ENCODE data around the gene CEP41.

CEP41 gene, protein sequence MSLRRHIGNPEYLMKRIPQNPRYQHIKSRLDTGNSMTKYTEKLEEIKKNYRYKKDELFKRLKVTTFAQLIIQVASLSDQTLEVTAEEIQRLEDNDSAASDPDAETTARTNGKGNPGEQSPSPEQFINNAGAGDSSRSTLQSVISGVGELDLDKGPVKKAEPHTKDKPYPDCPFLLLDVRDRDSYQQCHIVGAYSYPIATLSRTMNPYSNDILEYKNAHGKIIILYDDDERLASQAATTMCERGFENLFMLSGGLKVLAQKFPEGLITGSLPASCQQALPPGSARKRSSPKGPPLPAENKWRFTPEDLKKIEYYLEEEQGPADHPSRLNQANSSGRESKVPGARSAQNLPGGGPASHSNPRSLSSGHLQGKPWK

DNA sequence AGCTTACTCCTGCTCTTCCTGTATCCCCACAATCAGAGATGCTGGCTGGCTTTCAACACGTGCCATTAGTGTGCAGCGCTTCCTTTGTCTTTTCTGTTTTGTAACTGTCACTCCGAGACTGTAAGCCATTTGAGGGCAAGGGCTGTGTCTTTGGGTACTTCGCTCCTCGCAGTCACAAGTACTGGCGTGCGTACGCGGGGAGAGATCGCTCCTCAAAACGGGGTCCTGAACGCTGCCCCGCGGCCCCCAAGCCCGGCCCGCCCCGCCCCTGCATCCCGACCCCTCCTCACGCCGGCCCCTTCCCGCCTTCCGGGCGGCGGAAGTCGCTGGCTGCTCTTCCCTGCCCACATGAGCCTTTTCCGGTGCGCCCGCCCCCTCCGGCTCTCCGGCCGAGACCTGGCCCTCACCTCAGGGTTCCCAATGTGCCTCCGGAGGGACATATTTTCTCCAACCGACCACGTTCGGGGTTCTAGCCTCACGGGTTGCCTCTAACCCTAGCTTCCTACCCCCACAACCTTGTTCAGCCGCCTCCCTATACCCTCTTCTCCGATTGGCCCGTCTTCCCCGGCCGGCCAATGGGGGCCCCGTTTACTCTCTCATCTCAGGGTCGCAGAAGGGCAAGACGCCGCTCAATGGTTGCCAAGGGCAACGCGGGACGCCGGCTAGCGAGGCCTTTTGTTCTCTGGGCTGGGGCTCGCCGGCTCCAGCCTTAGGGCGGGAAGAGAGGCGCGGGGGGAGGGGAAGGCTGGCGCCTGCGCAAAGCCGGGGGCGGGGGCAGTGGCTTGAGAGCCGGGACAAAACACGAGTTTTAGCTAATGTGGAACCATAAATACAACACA, at the start of gene CEP41:
CEP41 (minus strand) TSS at position 490 of the 839 bp plus-strand sequence; CDS start at position 440, 50 bp downstream.
- peak; percentile 98 for DNase-seq (ENCODE audit: low spot score)

DNA sequence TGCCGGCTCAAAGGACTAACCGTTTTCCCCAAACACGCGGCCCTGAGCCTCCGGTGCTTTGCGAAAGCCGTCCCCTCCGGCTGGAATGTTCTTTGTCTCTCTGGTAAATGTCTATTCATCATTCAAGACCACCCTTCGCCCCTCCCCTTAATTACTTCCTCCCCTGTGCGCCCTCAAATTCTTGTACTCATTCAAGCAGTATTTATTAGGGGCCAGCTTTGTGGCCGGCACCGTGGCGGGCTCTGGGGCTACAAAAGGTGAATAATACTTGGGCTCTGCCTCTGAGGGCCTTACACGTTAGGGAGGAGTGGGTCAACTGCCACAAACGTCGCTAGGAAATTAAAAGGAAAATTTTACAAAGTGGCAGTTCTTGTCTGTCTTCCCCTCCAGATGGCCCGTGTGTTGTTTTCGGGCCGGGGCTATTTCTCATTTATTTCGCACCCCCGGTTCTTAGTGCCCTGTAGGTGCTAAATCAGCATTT, 49.5 kb upstream of the CEP41 start:
- DNase-seq (ENCODE audit: low spot score): peak; percentile 67

DNA sequence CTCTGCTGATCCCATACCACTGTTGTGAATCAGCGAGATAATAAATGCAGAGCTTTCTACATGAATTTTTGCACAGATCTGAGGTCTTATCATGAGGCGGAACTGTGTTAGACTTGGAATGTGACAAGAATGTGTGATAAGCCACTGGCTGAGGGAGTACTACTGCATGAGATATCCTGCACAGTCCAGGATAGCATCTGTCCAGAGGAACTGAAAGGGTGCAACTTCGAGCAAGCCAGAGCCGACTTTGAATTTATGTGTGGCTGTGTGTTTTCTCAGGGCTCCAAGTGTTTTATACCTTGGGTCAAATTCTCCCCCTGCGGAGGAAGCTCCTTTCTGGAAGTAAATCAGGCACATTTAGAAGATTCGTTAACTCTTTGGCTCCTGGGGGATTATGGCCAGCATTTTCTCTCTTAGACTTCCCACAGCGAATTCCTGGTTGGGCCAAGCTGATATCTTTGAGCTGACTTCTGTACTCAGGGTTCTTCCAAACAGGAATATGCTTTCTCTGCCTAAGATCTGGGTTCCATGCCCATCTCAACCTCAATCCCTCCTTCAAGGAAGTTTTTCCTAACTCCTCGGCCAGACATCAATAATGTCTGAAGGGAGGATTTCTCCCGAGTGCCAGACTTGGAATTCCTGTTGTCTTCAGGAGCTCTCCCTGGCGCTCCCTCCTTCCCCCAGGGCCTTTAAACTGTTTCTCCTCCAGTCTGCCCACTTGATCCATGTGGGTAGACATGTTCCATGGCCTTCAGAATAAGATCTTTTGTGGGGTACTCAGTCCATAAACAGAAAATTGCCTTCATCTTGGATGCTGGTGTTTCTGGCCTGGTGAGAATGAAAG, 48.5 kb upstream of the CEP41 start:
- peak; percentile 66 for DNase-seq (ENCODE audit: low spot score)

GRCh38 chr7:130488392-130489139, 47.8 kb upstream of the CEP41 start:
- DNase-seq (ENCODE audit: low spot score): no peak

- DNase-seq (ENCODE audit: low spot score): no peak
Observed at GRCh38 chr7:130486954-130487436, 46.2 kb upstream of the CEP41 start.

DNA sequence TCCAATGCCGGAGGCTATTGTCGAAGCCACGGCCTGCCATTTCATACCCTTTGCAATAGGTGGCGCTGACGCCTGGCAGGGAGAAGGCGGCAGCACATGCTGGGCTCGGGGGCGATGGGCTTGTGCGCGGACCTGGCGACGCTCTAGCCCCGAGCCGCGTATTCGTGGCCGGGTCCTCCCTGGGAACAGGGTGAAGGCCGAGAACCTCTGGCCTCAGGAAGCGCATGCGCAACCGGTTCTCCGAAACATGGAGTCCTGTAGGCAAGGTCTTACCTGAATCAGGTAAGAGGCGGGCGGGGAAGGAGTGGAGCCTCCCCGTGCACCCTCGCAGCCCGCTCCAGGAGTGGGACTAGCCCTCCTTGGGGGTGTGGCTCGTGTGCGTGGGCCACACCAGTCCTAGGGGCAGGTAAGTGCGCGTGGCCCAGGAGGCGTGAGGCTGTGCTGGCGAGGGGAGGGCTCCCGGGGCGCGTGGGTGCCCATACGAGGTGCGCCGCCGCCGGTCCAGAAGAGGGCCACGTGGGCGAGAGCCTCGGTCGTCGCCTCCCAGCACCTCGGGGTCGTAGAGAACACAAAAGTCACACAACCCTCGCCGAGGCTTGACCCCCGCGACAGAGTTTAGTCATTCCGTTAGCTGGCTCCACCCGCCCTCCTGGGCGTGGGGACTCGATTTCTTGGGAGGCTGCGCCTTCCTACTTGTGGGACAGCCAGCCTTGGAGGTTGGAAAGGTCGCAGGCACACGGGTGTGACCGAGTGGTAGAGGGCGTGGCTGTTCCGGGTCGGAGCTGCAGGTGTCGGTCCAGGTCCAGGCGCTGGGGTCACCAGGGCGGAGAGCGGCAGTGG, 45.5 kb upstream of the CEP41 start:
- DNase-seq (ENCODE audit: low spot score): no peak

DNA sequence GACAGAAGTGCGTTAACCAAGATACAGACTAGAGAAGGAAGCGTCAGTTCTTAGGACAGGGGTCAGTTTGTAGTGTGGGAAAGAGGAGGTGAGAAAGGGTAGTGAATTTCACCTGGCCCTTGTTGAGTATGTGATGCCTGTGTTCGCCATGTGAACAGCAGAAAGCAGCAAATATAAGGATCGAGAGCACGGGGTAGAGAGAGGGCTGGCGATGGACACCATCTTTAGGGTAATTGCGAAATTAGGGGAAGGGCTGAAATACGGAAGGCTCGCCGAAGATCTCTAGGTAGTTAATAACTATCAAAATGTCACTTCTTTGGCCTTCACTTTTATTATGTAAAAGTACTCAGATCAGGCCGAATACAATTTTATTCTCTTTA, 44.9 kb upstream of the CEP41 start:
- no peak for DNase-seq (ENCODE audit: low spot score)

DNA sequence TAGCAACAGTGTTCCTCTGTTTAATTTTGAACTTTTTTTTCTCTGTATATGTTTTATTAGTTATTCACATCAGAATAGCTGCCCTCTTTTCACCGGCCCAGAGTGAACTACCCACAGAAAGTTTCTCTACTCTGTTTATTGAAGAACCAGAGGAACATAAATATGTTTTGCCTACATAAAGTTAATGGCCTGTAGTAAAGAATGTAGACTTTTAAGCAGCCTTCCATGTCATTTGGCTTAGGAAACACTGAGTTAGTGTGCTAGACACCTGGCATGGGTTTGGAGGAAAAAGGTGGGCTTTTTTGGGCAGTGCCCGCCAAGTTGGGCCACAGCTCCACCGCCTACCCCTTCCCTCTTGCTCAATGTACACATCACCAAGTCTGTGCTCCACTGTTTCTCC, 42.2 kb upstream of the CEP41 start:
- no peak for DNase-seq (ENCODE audit: low spot score)

DNA sequence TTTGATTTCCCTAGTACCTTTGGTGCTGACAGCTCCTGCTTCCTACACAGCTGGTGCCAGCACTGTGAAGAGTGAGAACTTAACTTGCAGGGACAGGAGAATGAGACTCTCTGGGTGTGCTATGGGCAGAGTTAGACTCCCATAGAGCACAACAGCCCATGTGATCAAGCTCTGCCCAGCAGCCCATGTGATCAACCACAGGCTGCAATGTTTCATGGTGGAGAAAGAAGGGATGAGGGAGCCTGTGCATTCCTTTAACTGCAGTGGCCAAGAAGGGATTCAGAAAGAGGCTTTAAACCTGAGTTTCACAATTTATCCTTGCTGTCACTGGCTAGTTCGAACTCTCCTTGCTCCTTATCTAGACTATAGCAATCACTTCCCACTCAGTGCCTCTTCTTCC, 41.1 kb upstream of the CEP41 start:
- no peak for DNase-seq (ENCODE audit: low spot score)

DNA sequence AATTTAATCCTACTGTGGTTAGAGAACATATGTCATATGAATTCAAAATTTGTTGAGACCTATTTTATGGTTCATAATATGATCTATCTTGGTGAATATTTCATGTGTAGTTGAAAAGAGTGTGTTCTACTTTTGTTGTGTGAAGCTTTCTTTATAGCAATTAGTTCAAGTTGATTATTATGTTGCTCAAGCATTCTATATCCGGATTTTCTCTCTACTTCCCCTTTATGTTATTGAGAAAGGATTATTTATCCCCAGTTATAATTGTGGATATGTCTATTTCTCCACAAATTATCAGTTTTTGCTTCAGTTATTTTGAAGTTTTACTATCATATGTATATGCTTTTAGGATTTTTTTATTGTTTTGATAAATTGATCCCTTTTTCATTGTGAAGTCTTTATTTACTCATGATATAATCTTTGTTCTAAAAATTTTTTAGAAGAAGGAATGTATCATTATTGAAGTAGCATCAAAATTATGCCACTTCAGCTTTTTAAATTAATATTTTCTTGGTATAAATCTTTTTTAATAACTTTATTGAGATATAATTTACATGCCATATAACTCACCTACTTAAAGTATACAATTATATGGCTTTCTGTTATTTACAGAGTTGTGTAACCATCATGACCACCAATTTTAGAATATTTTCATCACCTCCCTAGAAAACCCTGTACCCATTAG, 39.0 kb upstream of the CEP41 start:
- no peak for DNase-seq (ENCODE audit: low spot score)

GRCh38 chr7:130478991-130479390, 38.2 kb upstream of the CEP41 start:
- DNase-seq (ENCODE audit: low spot score): no peak

DNA sequence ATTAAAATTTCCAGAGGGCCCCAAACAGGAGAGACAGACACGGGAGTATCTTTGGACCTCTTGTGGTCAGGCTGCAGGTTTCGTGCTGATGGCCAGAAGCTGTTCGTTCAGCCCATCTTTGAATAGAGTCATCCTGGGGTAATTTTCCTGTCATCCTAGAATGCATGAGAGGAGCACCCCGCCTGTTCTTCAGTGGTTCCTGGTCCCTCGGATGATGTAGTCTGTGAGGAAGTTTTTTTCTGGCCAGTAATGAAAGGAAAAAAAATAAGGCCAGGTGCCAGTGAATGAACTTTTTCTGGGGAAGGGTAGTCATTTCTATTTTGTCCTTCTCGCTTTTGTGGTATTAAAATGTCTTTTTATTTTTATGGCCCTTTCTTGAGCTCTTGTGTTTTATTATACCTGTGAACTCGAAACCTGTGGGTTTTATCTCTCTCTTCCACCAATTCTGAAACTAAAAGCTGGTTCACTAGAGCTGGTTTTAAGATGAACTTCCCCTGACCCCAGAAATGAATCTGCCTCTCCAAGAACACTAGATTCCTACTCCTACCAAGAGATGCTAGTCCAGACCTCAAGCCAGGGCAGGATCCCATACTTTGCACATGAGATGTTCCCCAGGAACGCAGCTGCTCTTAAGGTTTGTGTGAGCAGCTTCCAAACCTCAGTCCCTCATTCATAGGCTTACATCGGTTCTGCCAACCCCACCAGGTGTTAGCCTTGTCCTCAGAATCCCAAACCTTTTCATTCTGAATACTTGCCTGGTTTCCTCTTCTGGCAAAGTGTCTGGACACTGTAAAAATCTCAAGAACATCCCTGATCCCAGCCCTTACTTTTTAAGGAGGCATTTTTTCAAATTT, 35.7 kb upstream of the CEP41 start:
- no peak for DNase-seq (ENCODE audit: low spot score)

- no peak for DNase-seq (ENCODE audit: low spot score)
Observed at GRCh38 chr7:130475776-130476175, 35.0 kb upstream of the CEP41 start.

DNA sequence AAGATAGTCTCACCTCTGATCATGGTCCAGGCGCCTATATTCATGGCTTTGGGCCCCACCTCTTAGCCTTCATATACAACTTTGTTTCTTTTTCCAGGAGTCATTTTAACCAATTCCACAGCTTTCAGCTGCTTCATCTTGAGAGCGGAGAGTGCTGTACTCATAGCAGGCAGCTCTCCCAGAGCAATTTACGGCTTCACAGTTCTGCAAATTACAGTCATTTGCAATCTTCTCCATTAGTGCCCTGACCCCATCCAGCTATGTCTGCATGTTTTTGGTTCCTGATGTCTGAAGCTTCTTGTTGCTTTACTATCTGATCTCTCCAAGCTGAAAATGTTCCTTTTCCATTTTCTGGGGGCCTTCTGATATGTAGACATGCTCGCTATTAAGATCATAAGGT, 33.1 kb upstream of the CEP41 start:
- DNase-seq (ENCODE audit: low spot score): no peak

- DNase-seq (ENCODE audit: low spot score): no peak
Observed at GRCh38 chr7:130473289-130473688, 32.5 kb upstream of the CEP41 start.

DNA sequence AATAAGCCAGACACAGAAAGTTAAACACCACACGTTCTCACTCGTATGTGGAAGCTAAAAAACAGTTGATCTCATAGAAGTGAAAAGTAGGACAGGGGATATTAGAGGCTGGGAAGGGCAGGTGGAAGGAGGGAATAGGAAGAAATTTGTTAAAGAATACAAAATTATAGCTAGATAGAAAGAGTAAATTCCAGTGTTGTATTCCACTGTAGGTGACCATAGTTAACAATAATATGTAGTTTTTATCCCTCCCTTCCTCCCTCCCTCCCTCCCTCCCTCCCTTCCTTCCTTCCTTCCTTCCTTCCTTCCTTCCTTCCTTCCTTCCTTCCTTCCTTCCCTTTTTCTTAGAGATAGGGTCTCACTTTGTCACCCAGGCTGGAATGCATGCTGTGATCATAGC, 31.2 kb upstream of the CEP41 start:
- DNase-seq (ENCODE audit: low spot score): no peak

DNA sequence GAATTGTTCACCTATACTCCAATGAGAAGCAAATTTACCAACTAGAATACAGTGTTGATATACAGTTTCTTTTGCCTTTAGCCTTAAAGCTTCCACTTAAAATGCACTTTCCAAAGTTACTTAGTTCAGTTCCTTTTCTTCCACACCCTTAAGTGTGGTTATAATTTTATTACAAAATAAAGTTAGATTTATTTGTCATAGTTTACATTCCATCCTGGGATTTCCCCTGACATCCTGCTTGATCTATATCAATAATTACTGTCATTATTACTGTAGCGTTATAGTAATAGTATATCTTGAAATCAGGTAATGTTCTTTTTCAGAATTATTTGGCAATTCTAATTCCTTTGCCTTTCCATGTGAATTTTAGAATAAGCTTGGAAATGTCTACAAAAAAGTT, 27.8 kb upstream of the CEP41 start:
- no peak for DNase-seq (ENCODE audit: low spot score)

DNA sequence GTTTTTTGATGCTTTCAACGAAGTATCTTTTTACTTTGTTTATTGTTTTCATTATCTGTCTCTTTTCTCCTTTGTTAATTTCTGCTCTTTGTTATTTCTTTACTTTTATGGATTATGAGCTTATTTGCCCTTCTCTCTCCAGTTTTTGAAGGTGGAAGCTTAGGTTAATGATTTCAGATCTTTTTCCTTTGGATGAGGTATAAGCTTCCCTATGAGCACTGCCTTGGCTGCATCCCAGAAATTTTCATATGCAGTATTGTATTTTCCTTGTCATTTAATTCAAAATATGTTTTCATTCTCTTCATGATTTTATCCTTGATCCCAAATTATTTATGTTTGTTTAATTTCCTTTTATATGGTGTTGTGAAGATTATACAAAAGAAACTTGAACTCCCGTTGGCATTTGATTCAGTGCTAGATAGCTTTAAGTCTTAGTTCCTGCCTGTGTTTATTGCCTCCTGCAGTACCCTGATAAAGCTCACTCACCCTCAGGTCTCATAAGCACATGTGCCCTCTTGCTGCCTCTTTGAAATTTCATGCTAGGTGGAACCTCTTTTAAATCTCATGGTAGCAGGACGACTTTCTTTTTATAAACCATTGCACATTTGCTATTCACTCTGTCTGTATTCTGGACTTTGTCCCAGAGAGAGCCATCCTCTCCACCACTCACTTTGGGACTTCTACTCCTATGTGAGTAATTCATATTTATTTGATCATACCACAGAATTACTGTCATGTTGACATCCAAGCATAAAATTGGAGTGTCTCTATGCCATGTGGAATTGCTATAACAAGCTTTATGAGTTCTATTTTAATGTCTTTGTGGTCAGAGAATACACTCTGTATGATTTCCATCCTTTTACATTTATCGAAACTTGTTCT, 23.0 kb upstream of the CEP41 start:
- DNase-seq (ENCODE audit: low spot score): no peak
